Measurements from ENCODE around the gene RAPGEF5. TPM values are rescaled to one million over a fixed set of nuclear protein-coding genes. Genes with fewer than 3 reads are reported as not detected.

RAPGEF5 gene
- polyA plus RNA-seq, 1 donor (not counting 4 experiments of a cell fraction or from before 2014, with no cell fraction given), result 2.1 TPM

GRCh38 chr7:22404421-22405023 lies 47.6 kb upstream of the RAPGEF5 start:
- Histone ChIP-seq H3K36me3 (ENCODE audit: control insufficient read depth in 2 of 2, extremely low read depth in 1 of 2, insufficient read depth in 2 of 2, low read length in 2 of 2) (no peaks in the 10 kb centered on the region), H3K9me3 (ENCODE audit: control insufficient read depth, low read depth, low read length) (no peaks in the 10 kb centered on the region), H3K9me1 (ENCODE audit: control insufficient read depth, extremely low read depth, insufficient read depth, low read length) (no peaks in the 10 kb centered on the region), H3K4me2 (ENCODE audit: control insufficient read depth, extremely low read depth, insufficient read depth, low read depth, low read length) (no peak overlapping the region), H3K4me3 (ENCODE audit: control insufficient read depth in 2 of 3, extremely low read depth in 1 of 3, insufficient read depth in 2 of 3, low read depth in 1 of 3, low read length in 3 of 3) (no peak overlapping the region), H3K27me3 (ENCODE audit: control insufficient read depth, extremely low read depth, insufficient read depth, low read length) (no peaks in the 10 kb centered on the region), H3K4me1 (ENCODE audit: control insufficient read depth, extremely low read depth, insufficient read depth, low read length) (peaks cover 6% of the 10 kb centered on the region), H4K20me1 (ENCODE audit: control insufficient read depth, extremely low read depth, insufficient read depth, low read length) (no peaks in the 10 kb centered on the region), H2AFZ (ENCODE audit: control insufficient read depth, low read length) (no peak overlapping the region), H3K9ac (ENCODE audit: control insufficient read depth, extremely low read depth, insufficient read depth, low read length) (no peak overlapping the region), H3K27ac (ENCODE audit: control insufficient read depth, insufficient read depth, low read length) (no peak overlapping the region), H3K79me2 (ENCODE audit: control insufficient read depth, insufficient read depth, low read length) (no peaks in the 10 kb centered on the region)
- FAIRE-seq, result no peak
- no peak for DNase-seq (ENCODE audit: low read depth, low spot score)
- TF ChIP-seq EZH2 (IDR thresholded peaks at IDR 0.05; ENCODE audit: low read length), result no peak
- no peak for TF ChIP-seq CTCF (optimal IDR thresholded peaks at IDR 0.05 in 1 of 3, IDR thresholded peaks at IDR 0.05 in 1 of 3, conservative IDR thresholded peaks at IDR 0.05 in 1 of 3; ENCODE audit: extremely low read depth in 1 of 3, insufficient read depth in 2 of 3, low read length in 3 of 3)
- dilution Hi-C loops (cut with MboI; ENCODE audit: extremely low pct_ligation_motif_present, low sequenced_read_pairs), result no loop called here

- Histone ChIP-seq H3K36me3 (ENCODE audit: control insufficient read depth in 2 of 2, extremely low read depth in 1 of 2, insufficient read depth in 2 of 2, low read length in 2 of 2) (no peaks in the 10 kb centered on the region), H3K79me2 (ENCODE audit: control insufficient read depth, insufficient read depth, low read length) (no peaks in the 10 kb centered on the region), H3K9me3 (ENCODE audit: control insufficient read depth, low read depth, low read length) (no peaks in the 10 kb centered on the region), H4K20me1 (ENCODE audit: control insufficient read depth, extremely low read depth, insufficient read depth, low read length) (no peaks in the 10 kb centered on the region), H3K4me3 (ENCODE audit: control insufficient read depth in 2 of 3, extremely low read depth in 1 of 3, insufficient read depth in 2 of 3, low read depth in 1 of 3, low read length in 3 of 3) (no peak overlapping the region), H3K4me1 (ENCODE audit: control insufficient read depth, extremely low read depth, insufficient read depth, low read length) (peaks cover 6% of the 10 kb centered on the region), H3K4me2 (ENCODE audit: control insufficient read depth, extremely low read depth, insufficient read depth, low read depth, low read length) (no peak overlapping the region), H3K9me1 (ENCODE audit: control insufficient read depth, extremely low read depth, insufficient read depth, low read length) (no peaks in the 10 kb centered on the region), H3K27ac (ENCODE audit: control insufficient read depth, insufficient read depth, low read length) (no peak overlapping the region), H3K27me3 (ENCODE audit: control insufficient read depth, extremely low read depth, insufficient read depth, low read length) (no peaks in the 10 kb centered on the region), H3K9ac (ENCODE audit: control insufficient read depth, extremely low read depth, insufficient read depth, low read length) (no peak overlapping the region), H2AFZ (ENCODE audit: control insufficient read depth, low read length) (no peak overlapping the region)
- no peak for DNase-seq (ENCODE audit: low read depth, low spot score)
- dilution Hi-C loops (cut with MboI; ENCODE audit: extremely low pct_ligation_motif_present, low sequenced_read_pairs), result no loop called here
- FAIRE-seq, result no peak
- no peak for TF ChIP-seq EZH2 (IDR thresholded peaks at IDR 0.05; ENCODE audit: low read length)
- no peak for TF ChIP-seq CTCF (optimal IDR thresholded peaks at IDR 0.05 in 1 of 3, IDR thresholded peaks at IDR 0.05 in 1 of 3, conservative IDR thresholded peaks at IDR 0.05 in 1 of 3; ENCODE audit: extremely low read depth in 1 of 3, insufficient read depth in 2 of 3, low read length in 3 of 3)
Measured at GRCh38 chr7:22403344-22403743, 46.4 kb upstream of the RAPGEF5 start.

All from keratinocyte (primary cell).